ENCODE data around the gene CACNB4. TPM values are rescaled to one million over a fixed set of nuclear protein-coding genes. Genes with fewer than 3 reads are reported as not detected.
"Not testable (repeated sequence)": the region's sequence is repeated elsewhere in the genome, so short reads cannot be mapped to it uniquely, and the experiment has no call there.

Gene CACNB4
- total RNA-seq, 3 donors from 2014 or later = 1.6 to 17.7 (median 11.5) TPM

DNA sequence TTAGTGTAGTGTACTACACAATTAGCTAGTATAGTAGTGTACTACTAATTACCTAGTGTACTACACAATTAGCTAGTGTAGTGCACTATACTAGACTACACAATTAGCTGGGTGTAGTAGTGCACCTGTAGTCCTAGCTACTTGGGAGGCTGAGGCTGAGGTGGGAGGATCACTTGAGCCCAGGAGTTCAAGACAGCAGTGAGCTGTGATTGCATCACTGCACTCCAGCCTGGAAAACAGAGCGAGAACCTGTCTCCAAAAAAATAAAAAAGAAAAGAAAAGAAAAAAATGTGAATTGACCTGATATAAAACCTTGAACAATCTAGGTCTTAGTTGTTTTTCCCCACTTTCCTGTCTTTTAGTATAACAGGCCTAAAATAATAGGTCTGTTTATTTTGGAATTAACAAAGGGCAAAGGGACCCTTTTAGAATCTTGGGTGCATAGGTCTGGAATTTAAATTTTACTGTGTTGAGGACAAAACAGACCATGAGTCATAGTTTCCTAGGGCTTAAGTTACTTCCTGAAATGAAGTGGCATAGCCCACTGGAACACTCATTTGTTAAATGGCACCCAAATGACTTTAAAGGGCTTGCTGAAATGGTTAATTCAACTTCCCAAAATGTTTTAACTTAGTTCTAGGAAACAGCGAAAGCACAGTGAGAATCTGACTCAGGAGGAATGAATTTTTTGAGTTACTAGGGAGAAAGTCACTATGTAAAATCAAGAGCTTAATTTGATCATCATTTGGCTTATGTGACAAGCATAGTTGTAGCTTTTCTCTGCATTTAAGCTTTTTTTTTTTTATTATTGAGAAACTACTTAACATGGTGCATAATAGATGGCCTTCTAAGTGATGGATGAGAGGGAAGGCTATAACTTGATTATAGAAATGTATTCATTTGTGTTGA, 219.9 kb downstream of the CACNB4 start:
- no peaks in the 10 kb centered on the region for H3K27me3 ChIP-seq
- no peaks in the 10 kb centered on the region for H3K4me1 ChIP-seq
- DNase-seq (ENCODE audit: low spot score in 2 of 2) = no peak
- H3K27ac ChIP-seq = no peak overlapping the region
- TF ChIP-seq CTCF (IDR thresholded peaks at IDR 0.05) (no peak), POLR2AphosphoS5 (IDR thresholded peaks at IDR 0.05) (no peak), POLR2A (IDR thresholded peaks at IDR 0.05) (no peak)
- intact Hi-C loops (cut with DNase I; ENCODE audit: low total_unique reads) = no loop called here
- no peaks in the 10 kb centered on the region for H3K9me3 ChIP-seq
- no peak overlapping the region for H3K4me3 ChIP-seq
- H3K36me3 ChIP-seq = no peaks in the 10 kb centered on the region

DNA sequence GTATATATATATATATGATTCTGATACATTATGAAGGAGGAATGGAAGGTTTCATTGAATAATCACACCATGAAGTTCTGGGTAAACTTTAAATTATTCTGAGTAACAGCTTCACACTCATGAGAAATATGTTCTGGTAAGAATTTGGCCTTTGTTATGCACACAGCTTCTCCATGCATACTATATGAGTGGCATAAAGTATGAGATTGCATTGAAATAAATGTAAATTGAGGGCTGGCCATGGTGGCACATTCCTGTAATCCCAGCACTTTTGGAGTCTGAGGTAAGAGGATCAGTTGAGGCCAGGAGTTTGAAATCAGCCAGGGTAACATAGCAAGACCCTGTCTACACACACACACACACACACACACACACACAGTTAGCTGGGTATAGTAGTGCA, 220.6 kb downstream of the CACNB4 start:
- intact Hi-C loops (cut with DNase I; ENCODE audit: low total_unique reads) = no loop called here
- H3K4me1 ChIP-seq = no peaks in the 10 kb centered on the region

GRCh38 chr2:151875631-151876030, 223.2 kb downstream of the CACNB4 start:
- H3K36me3 ChIP-seq; H3K9me3 ChIP-seq; H3K27me3 ChIP-seq; intact Hi-C loops (cut with DNase I; ENCODE audit: low total_unique reads); H3K27ac ChIP-seq; DNase-seq (ENCODE audit: low spot score in 2 of 2); H3K4me1 ChIP-seq; H3K4me3 ChIP-seq: not testable (repeated sequence)

More for the DNA sequence above, 220.6 kb downstream of the CACNB4 start:
- H3K27me3 ChIP-seq = no peaks in the 10 kb centered on the region
- DNase-seq (ENCODE audit: low spot score in 2 of 2) = no peak
- H3K9me3 ChIP-seq = no peaks in the 10 kb centered on the region
- TF ChIP-seq POLR2AphosphoS5 (IDR thresholded peaks at IDR 0.05) (no peak), POLR2A (IDR thresholded peaks at IDR 0.05) (no peak), CTCF (IDR thresholded peaks at IDR 0.05) (no peak)
- H3K36me3 ChIP-seq = no peaks in the 10 kb centered on the region
- H3K4me3 ChIP-seq = no peak overlapping the region
- H3K27ac ChIP-seq = no peak overlapping the region

DNA sequence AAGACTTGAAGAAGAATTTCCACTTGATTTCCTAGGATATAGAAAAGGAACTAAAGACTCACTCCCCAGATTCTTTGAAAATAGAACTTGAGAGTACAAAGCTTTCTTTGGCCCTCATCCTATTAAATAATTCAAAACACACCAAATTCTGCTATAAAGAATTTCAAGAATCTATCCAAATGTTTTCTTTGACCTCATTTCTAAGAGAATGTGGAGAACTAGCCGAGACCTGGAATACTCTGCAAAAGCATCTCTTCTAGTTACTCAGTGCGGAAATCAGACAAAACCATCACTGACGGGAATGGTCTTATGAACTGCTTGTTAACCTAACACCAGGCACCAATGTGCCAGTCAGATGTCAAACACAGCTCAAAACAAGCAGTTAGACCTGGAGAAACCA, 226.4 kb downstream of the CACNB4 start:
- no peak overlapping the region for H3K27ac ChIP-seq
- H3K36me3 ChIP-seq = no peaks in the 10 kb centered on the region
- DNase-seq (ENCODE audit: low spot score in 2 of 2) = no peak
- TF ChIP-seq POLR2A (IDR thresholded peaks at IDR 0.05) (no peak), POLR2AphosphoS5 (IDR thresholded peaks at IDR 0.05) (no peak)
- H3K9me3 ChIP-seq = no peaks in the 10 kb centered on the region
- H3K27me3 ChIP-seq = no peaks in the 10 kb centered on the region
- H3K4me1 ChIP-seq = no peaks in the 10 kb centered on the region
- intact Hi-C loops (cut with DNase I; ENCODE audit: low total_unique reads) = no loop called here
- H3K4me3 ChIP-seq = no peak overlapping the region

GRCh38 chr2:151869291-151869690, 229.6 kb downstream of the CACNB4 start:
- Histone ChIP-seq H3K4me1 (no peaks in the 10 kb centered on the region), H3K4me3 (no peak overlapping the region), H3K27ac (no peak overlapping the region), H3K36me3 (no peaks in the 10 kb centered on the region), H3K9me3 (no peaks in the 10 kb centered on the region), H3K27me3 (no peaks in the 10 kb centered on the region)
- no peak for TF ChIP-seq CTCF (IDR thresholded peaks at IDR 0.05)
- TF ChIP-seq POLR2A (IDR thresholded peaks at IDR 0.05) = no peak
- no peak for TF ChIP-seq POLR2AphosphoS5 (IDR thresholded peaks at IDR 0.05)
- intact Hi-C loops (cut with DNase I; ENCODE audit: low total_unique reads) = no loop called here
- no peak for DNase-seq (ENCODE audit: low spot score in 2 of 2)

- H3K36me3 ChIP-seq = no peaks in the 10 kb centered on the region
- no peaks in the 10 kb centered on the region for H3K4me1 ChIP-seq
- no peak for DNase-seq (ENCODE audit: low spot score in 2 of 2)
- no peaks in the 10 kb centered on the region for H3K9me3 ChIP-seq
- H3K4me3 ChIP-seq = no peak overlapping the region
- no peak overlapping the region for H3K27ac ChIP-seq
- TF ChIP-seq POLR2A (IDR thresholded peaks at IDR 0.05) (no peak), POLR2AphosphoS5 (IDR thresholded peaks at IDR 0.05) (no peak), CTCF (IDR thresholded peaks at IDR 0.05) (no peak)
- intact Hi-C loops (cut with DNase I; ENCODE audit: low total_unique reads) = no loop called here
- H3K27me3 ChIP-seq = no peaks in the 10 kb centered on the region
Measured at GRCh38 chr2:151862700-151863099, 236.1 kb downstream of the CACNB4 start.

Measured in breast epithelium (tissue), 4 donors.